HTR-8/SVneo (cell line): Measurements from ENCODE around the gene PAWR.
"Not testable (repeated sequence)": the region's sequence is repeated elsewhere in the genome, so short reads cannot be mapped to it uniquely, and the experiment has no call there.

ENCODE experiments used
- DNase-seq: peaks from one replicate; pipeline ENCODE4 v3.0.0; 2011; ENCODE audit warnings: low spot score, mixed read lengths; ENCODE audit not compliant: insufficient read length
- FAIRE-seq: peaks from 2 replicates; lab custom pipeline; 2011; peaks lifted over from hg19 to GRCh38; lab: Jason Lieb, UNC

Gene PAWR

GRCh38 chr12:79688376-79689060 is 2.2 kb downstream of the PAWR start:
- FAIRE-seq (no peak), DNase-seq (no peak)

- FAIRE-seq (no peak), DNase-seq (no peak)
Measured at GRCh38 chr12:79687711-79688260, 3.0 kb downstream of the PAWR start.

- no peak for FAIRE-seq
Measured at GRCh38 chr12:79686171-79686570, 4.6 kb downstream of the PAWR start.

GRCh38 chr12:79685068-79685467 is 5.7 kb downstream of the PAWR start:
- FAIRE-seq = no peak
- no peak for DNase-seq

More at GRCh38 chr12:79686171-79686570, 4.6 kb downstream of the PAWR start:
- no peak for DNase-seq

- not testable (repeated sequence) for DNase-seq, FAIRE-seq
Measured at GRCh38 chr12:79684338-79684737, 6.4 kb downstream of the PAWR start.

- FAIRE-seq (no peak), DNase-seq (no peak)
Measured at GRCh38 chr12:79682593-79682992, 8.2 kb downstream of the PAWR start.

- no peak for DNase-seq
- FAIRE-seq = no peak
Measured at GRCh38 chr12:79681008-79681590, 9.7 kb downstream of the PAWR start.

GRCh38 chr12:79680051-79680450 is 10.7 kb downstream of the PAWR start:
- no peak for FAIRE-seq
- DNase-seq = no peak

- FAIRE-seq = no peak
- no peak for DNase-seq
Measured at GRCh38 chr12:79678306-79678705, 12.5 kb downstream of the PAWR start.

- DNase-seq (no peak), FAIRE-seq (no peak)
Measured at GRCh38 chr12:79677672-79678071, 13.1 kb downstream of the PAWR start.

- no peak for FAIRE-seq
- no peak for DNase-seq
Measured at GRCh38 chr12:79676579-79676978, 14.2 kb downstream of the PAWR start.

- DNase-seq (no peak), FAIRE-seq (no peak)
Measured at GRCh38 chr12:79674629-79675028, 16.1 kb downstream of the PAWR start.

GRCh38 chr12:79673354-79673753 is 17.4 kb downstream of the PAWR start:
- no peak for FAIRE-seq
- no peak for DNase-seq

GRCh38 chr12:79668113-79668512 is 22.7 kb downstream of the PAWR start:
- DNase-seq = no peak
- FAIRE-seq = no peak

- no peak for DNase-seq
- no peak for FAIRE-seq
Measured at GRCh38 chr12:79665212-79665887, 25.4 kb downstream of the PAWR start.

- FAIRE-seq = no peak
- DNase-seq = no peak
Measured at GRCh38 chr12:79664518-79664917, 26.2 kb downstream of the PAWR start.

- FAIRE-seq (no peak), DNase-seq (no peak)
Measured at GRCh38 chr12:79662046-79662811, 28.5 kb downstream of the PAWR start.

GRCh38 chr12:79661629-79662028 is 29.1 kb downstream of the PAWR start:
- DNase-seq (peak; percentile 30), FAIRE-seq (no peak)

- FAIRE-seq = no peak
- DNase-seq = no peak
Measured at GRCh38 chr12:79659961-79660431, 30.8 kb downstream of the PAWR start.

GRCh38 chr12:79658221-79658620 is 32.5 kb downstream of the PAWR start:
- no peak for FAIRE-seq
- no peak for DNase-seq
